K562 (cell line): ENCODE results near the gene SGK1. TPM values are rescaled to one million over a fixed set of nuclear protein-coding genes. Genes with fewer than 3 reads are reported as not detected.
A peak's percentile ranks its signal among the peaks of the same experiment; 100 is the strongest.

Source experiments
- BRD9 ChIP-seq: fragments of 450-650 bp; IDR thresholded peaks from 2 replicates; pipeline ENCODE4 v1.6.1; 2018; ENCODE audit warnings: low read depth; ENCODE audit not compliant: partially characterized antibody
- BRF1 ChIP-seq: IDR thresholded peaks from 3 replicates; pipeline ENCODE4 v1.6.1; 2011; ENCODE audit warnings: borderline replicate concordance, mild to moderate bottlenecking; ENCODE audit not compliant: insufficient read length; ENCODE audit errors: extremely low read depth
- CREM ChIP-seq: IDR thresholded peaks from 2 replicates; pipeline ENCODE4 v1.6.1; 2014; ENCODE audit warnings: antibody characterized with exemption, low read depth
- DDX20 ChIP-seq: fragments of 450-650 bp; IDR thresholded peaks from 2 replicates; pipeline ENCODE4 v1.6.1; 2016; ENCODE audit warnings: missing genetic modification characterization, low read depth, mild to moderate bottlenecking, missing compliant biosample characterization, moderate library complexity
- GTF2E2 ChIP-seq: fragments of 200-800 bp; sonication (Bioruptor generic); IDR thresholded peaks from 2 replicates; pipeline ENCODE4 v1.6.1; 2016; ENCODE audit warnings: missing genetic modification characterization, missing compliant biosample characterization
- KDM4B ChIP-seq, 2 experiments: fragments of 450-650 bp in 1 of 2; sonication (generic) in 1 of 2; IDR thresholded peaks; 2 replicates each; pipeline ENCODE4 v1.6.1; 2016 to 2017; ENCODE audit warnings: borderline replicate concordance in 2 of 2, antibody characterized with exemption in 1 of 2, low read depth in 1 of 2, mild to moderate bottlenecking in 1 of 2
- MTA1 ChIP-seq: fragments of 450-650 bp; IDR thresholded peaks from 2 replicates; pipeline ENCODE4 v1.6.1; 2017; ENCODE audit warnings: borderline replicate concordance
- MTA2 ChIP-seq: fragments of 450-650 bp; IDR thresholded peaks from 2 replicates; pipeline ENCODE4 v1.6.1; 2016; ENCODE audit warnings: low read depth
- MYC ChIP-seq, 2 experiments: fragments of 250-450 bp in 1 of 2; sonication (Bioruptor Pico) in 1 of 2; IDR thresholded peaks; 2 replicates each; pipeline versions ENCODE4 v1.5.1 to v1.6.1; 2012 to 2021; ENCODE audit warnings: low read depth in 2 of 2, borderline replicate concordance in 1 of 2, improper control_type of control experiment in 1 of 2, low read length in 1 of 2, mild to moderate bottlenecking in 1 of 2, moderate library complexity in 1 of 2
- NR2C1 ChIP-seq, 2 experiments: fragments of 450-650 bp; IDR thresholded peaks; 2 replicates each; pipeline ENCODE4 v1.6.1; 2017; ENCODE audit warnings: mild to moderate bottlenecking in 2 of 2, antibody characterized with exemption in 1 of 2, inconsistent platforms in 1 of 2, missing compliant biosample characterization in 1 of 2, missing genetic modification characterization in 1 of 2
- NUFIP1 ChIP-seq: fragments of 450-650 bp; IDR thresholded peaks from 2 replicates; pipeline ENCODE4 v1.6.1; 2018; ENCODE audit not compliant: partially characterized antibody
- PBX2 ChIP-seq, 2 experiments: IDR thresholded peaks in 1 of 2; conservative IDR thresholded peaks in 1 of 2; 2 replicates each; pipeline ENCODE4 v1.6.1; 2016; ENCODE audit warnings: low read depth in 2 of 2, mild to moderate bottlenecking in 1 of 2, missing compliant biosample characterization in 1 of 2, missing genetic modification characterization in 1 of 2, moderate library complexity in 1 of 2
- PHB2 ChIP-seq: fragments of 450-650 bp; IDR thresholded peaks from 2 replicates; pipeline ENCODE4 v1.6.1; 2017; ENCODE audit warnings: low read depth
- POLR2G ChIP-seq: fragments of 200-400 bp; formaldehyde crosslinking; IDR thresholded peaks from 2 replicates; pipeline ENCODE4 v1.6.1; 2017; ENCODE audit warnings: low read depth, mild to moderate bottlenecking, antibody characterized with exemption, low read length, moderate library complexity
- SMARCA4 ChIP-seq: fragments of 450-650 bp; IDR thresholded peaks from 2 replicates; pipeline ENCODE4 v1.6.1; 2016
- SRF ChIP-seq, 2 experiments: fragments of 250-450, 450-650 bp in 1 of 2; sonication (Bioruptor Pico) in 1 of 2; sonication (generic) in 1 of 2; formaldehyde crosslinking; IDR thresholded peaks; 2 replicates each; pipeline versions ENCODE4 v1.5.0 to v1.5.1; 2020 to 2022; ENCODE audit warnings: mild to moderate bottlenecking in 1 of 2, missing genetic modification reagents in 1 of 2
- SRSF9 ChIP-seq: fragments of 200-400 bp; formaldehyde crosslinking; IDR thresholded peaks from 2 replicates; pipeline ENCODE4 v1.6.1; 2017; ENCODE audit warnings: low read depth, low read length, borderline replicate concordance
- TEAD4 ChIP-seq, 2 experiments: sonication (generic) in 1 of 2; formaldehyde crosslinking in 1 of 2; IDR thresholded peaks; 2 replicates each; pipeline versions ENCODE4 v1.6.1 to v1.8.0; 2012 to 2022; ENCODE audit warnings: borderline replicate concordance in 1 of 2, inconsistent platforms in 1 of 2, low read length in 1 of 2, mild to moderate bottlenecking in 1 of 2, missing genetic modification reagents in 1 of 2
- THAP12 ChIP-seq: fragments of 250-450 bp; sonication (Bioruptor Pico); IDR thresholded peaks from 2 replicates; pipeline ENCODE4 v1.9.0; 2021; ENCODE audit warnings: mild to moderate bottlenecking, inconsistent platforms
- ZNF24 ChIP-seq: fragments of 450-650 bp; IDR thresholded peaks from 2 replicates; pipeline ENCODE4 v1.6.1; 2016
- polyA plus RNA-seq, 8 experiments: library from polyadenylated mRNA; depleted of rRNA in 4 of 8; stranded (reverse) in 5 of 8; unstranded in 3 of 8; fragments of >200 nt; fragmentation: Nextera tagmentation in 2 of 8; fragmentation: Illumina TruSeq in 1 of 8; extraction: Ambion mirVana in 2 of 8; extraction: Trizol in 1 of 8; gene quantifications; 2 replicates each; pipeline versions ENCODE4 v1.2.1 to v1.2.3, GENCODE V29; 2011 to 2014; ENCODE audit warnings: inconsistent platforms in 1 of 8, missing spikeins in 1 of 8
- total RNA-seq, 7 experiments: library from RNA; depleted of rRNA in 6 of 7; stranded (reverse); fragments of >200 nt in 6 of 7; fragmentation: Illumina TruSeq in 2 of 7; extraction: Trizol in 2 of 7; gene quantifications; 2 replicates each; pipeline versions ENCODE4 v1.2.1 to v1.2.3, GENCODE V29; 2011 to 2021; ENCODE audit warnings: low replicate concordance in 1 of 7
- TF ChIP-seq, protein P1 (sequence below): fragments of 450-650 bp; conservative IDR thresholded peaks from 2 replicates; pipeline ENCODE4 v1.6.1; 2016; ENCODE audit warnings: missing genetic modification characterization, low read depth, mild to moderate bottlenecking, missing compliant biosample characterization, moderate library complexity
- TF ChIP-seq, protein P2 (sequence below): sonication (generic); formaldehyde crosslinking; IDR thresholded peaks from 2 replicates; pipeline ENCODE4 v1.8.0; 2022; ENCODE audit warnings: mild to moderate bottlenecking, missing genetic modification reagents

SGK1 gene
- total and polyA plus RNA-seq, 9 of the 15 experiments (the other 6 are each of a cell fraction or from before 2014, with no cell fraction given) = 3.5 to 7.2 (median 3.9) TPM

GRCh38 chr6:134198093-134198492 lies 119.8 kb downstream of the SGK1 start (continued):
- peak; percentile 72 for TF ChIP-seq SMARCA4
- TF ChIP-seq TEAD4 (IDR thresholded peaks at IDR 0.05; ENCODE audit: low read length) = peak; percentile 73
- TF ChIP-seq TEAD4 (CRISPR knock-in tag; IDR thresholded peaks at IDR 0.05; ENCODE audit: borderline replicate concordance) = no peak
- TF ChIP-seq, protein P1, sequence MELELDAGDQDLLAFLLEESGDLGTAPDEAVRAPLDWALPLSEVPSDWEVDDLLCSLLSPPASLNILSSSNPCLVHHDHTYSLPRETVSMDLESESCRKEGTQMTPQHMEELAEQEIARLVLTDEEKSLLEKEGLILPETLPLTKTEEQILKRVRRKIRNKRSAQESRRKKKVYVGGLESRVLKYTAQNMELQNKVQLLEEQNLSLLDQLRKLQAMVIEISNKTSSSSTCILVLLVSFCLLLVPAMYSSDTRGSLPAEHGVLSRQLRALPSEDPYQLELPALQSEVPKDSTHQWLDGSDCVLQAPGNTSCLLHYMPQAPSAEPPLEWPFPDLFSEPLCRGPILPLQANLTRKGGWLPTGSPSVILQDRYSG (tag) = no peak
- TF ChIP-seq MYC (IDR thresholded peaks at IDR 0.05; ENCODE audit: low read depth, low read length) = no peak
- no peak for TF ChIP-seq MYC (CRISPR knock-in tag; IDR thresholded peaks at IDR 0.05; ENCODE audit: borderline replicate concordance, low read depth)
- TF ChIP-seq POLR2G = no peak
- TF ChIP-seq, protein P2, sequence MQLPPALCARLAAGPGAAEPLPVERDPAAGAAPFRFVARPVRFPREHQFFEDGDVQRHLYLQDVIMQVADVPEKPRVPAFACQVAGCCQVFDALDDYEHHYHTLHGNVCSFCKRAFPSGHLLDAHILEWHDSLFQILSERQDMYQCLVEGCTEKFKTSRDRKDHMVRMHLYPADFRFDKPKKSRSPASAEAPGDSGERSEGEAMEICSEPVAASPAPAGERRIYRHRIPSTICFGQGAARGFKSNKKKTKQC (CRISPR knock-in tag) = no peak
- no peak for TF ChIP-seq NUFIP1
- TF ChIP-seq THAP12 (CRISPR knock-in tag) = no peak
- no peak for TF ChIP-seq GTF2E2 (tag)
- no peak for TF ChIP-seq DDX20 (tag)
- no peak for TF ChIP-seq KDM4B (IDR thresholded peaks at IDR 0.05; ENCODE audit: borderline replicate concordance in 2 of 2, low read depth in 1 of 2)
- no peak for TF ChIP-seq MTA2
- no peak for TF ChIP-seq PBX2 (CRISPR knock-in tag; IDR thresholded peaks at IDR 0.05; ENCODE audit: low read depth)
- no peak for TF ChIP-seq PBX2 (tag; conservative IDR thresholded peaks at IDR 0.05; ENCODE audit: low read depth)
- no peak for TF ChIP-seq PHB2
- no peak for TF ChIP-seq SRF (CRISPR knock-in tag; IDR thresholded peaks at IDR 0.05)
- no peak for TF ChIP-seq NR2C1 (IDR thresholded peaks at IDR 0.05)
- no peak for TF ChIP-seq NR2C1 (tag; IDR thresholded peaks at IDR 0.05)
- no peak for TF ChIP-seq BRF1
- peak; percentile 43; the same call in 1 of the 2 replicates for TF ChIP-seq MTA1
- TF ChIP-seq SRSF9 = no peak
- TF ChIP-seq CREM = no peak
- TF ChIP-seq ZNF24 = no peak
- no peak for TF ChIP-seq BRD9
